Keratinocyte (primary cell): ENCODE data around the gene BEGAIN. TPM values are rescaled to one million over a fixed set of nuclear protein-coding genes. Genes with fewer than 3 reads are reported as not detected.

Source experiments
- DNase-seq: peaks from one replicate; pipeline ENCODE4 v3.0.0-alpha.2; 2011; ENCODE audit warnings: low read depth, missing footprints, low spot score
- FAIRE-seq: peaks from 2 replicates; lab custom pipeline; 2011; peaks lifted over from hg19 to GRCh38; lab: Jason Lieb, UNC
- H2AFZ ChIP-seq: 2 replicates; pipeline ENCODE4 v1.6.0; 2012; ENCODE audit warnings: low read length, control low read depth, inconsistent platforms; ENCODE audit not compliant: control insufficient read depth
- H3K27ac ChIP-seq: 2 replicates; pipeline ENCODE4 v1.5.1; 2011; ENCODE audit warnings: low read length; ENCODE audit not compliant: control insufficient read depth, insufficient read depth
- H3K27me3 ChIP-seq: 3 replicates; pipeline ENCODE4 v1.6.0; 2011; ENCODE audit warnings: low read length; ENCODE audit not compliant: control insufficient read depth, insufficient read depth; ENCODE audit errors: extremely low read depth
- H3K36me3 ChIP-seq, 2 experiments: 2 replicates in 1 of 2; 3 replicates in 1 of 2; pipeline ENCODE4 v1.5.1; 2011; ENCODE audit warnings: low read length in 2 of 2, mild to moderate bottlenecking in 1 of 2; ENCODE audit not compliant: control insufficient read depth in 2 of 2, insufficient read depth in 2 of 2; ENCODE audit errors: extremely low read depth in 1 of 2
- H3K4me1 ChIP-seq: 3 replicates; pipeline ENCODE4 v1.5.1; 2011; ENCODE audit warnings: low read length; ENCODE audit not compliant: control insufficient read depth, insufficient read depth; ENCODE audit errors: extremely low read depth
- H3K4me2 ChIP-seq: 3 replicates; pipeline ENCODE4 v1.6.0; 2011; ENCODE audit warnings: low read depth, low read length; ENCODE audit not compliant: control insufficient read depth, insufficient read depth; ENCODE audit errors: extremely low read depth
- H3K4me3 ChIP-seq, 3 experiments: fragments of 200-600 bp in 1 of 3; sonication (generic) in 1 of 3; 2 replicates in 2 of 3; 3 replicates in 1 of 3; pipeline ENCODE4 v1.5.1; 2011 to 2016; ENCODE audit warnings: low read length in 3 of 3, mild to moderate bottlenecking in 3 of 3, control low read depth in 2 of 3, inconsistent platforms in 1 of 3, low read depth in 1 of 3, mixed read lengths in 1 of 3, mixed run types in 1 of 3, moderate library complexity in 1 of 3; ENCODE audit not compliant: control insufficient read depth in 2 of 3, insufficient read depth in 2 of 3; ENCODE audit errors: extremely low read depth in 1 of 3
- H3K79me2 ChIP-seq: 2 replicates; pipeline ENCODE4 v1.6.0; 2012; ENCODE audit warnings: low read length; ENCODE audit not compliant: control insufficient read depth, insufficient read depth
- H3K9ac ChIP-seq: 3 replicates; pipeline ENCODE4 v1.6.0; 2011; ENCODE audit warnings: low read length; ENCODE audit not compliant: control insufficient read depth, insufficient read depth; ENCODE audit errors: extremely low read depth
- H3K9me1 ChIP-seq: 3 replicates; pipeline ENCODE4 v1.6.0; 2011; ENCODE audit warnings: low read length; ENCODE audit not compliant: control insufficient read depth, insufficient read depth; ENCODE audit errors: extremely low read depth
- H3K9me3 ChIP-seq: 2 replicates; pipeline ENCODE4 v1.5.1; 2012; ENCODE audit warnings: low read depth, low read length; ENCODE audit not compliant: control insufficient read depth
- H4K20me1 ChIP-seq: 3 replicates; pipeline ENCODE4 v1.6.0; 2011; ENCODE audit warnings: low read length; ENCODE audit not compliant: control insufficient read depth, insufficient read depth; ENCODE audit errors: extremely low read depth
- CTCF ChIP-seq, 3 experiments: IDR thresholded peaks in 1 of 3; conservative IDR thresholded peaks in 1 of 3; optimal IDR thresholded peaks in 1 of 3; 2 replicates in 2 of 3; 3 replicates in 1 of 3; pipeline versions ENCODE3 to v1.5.1; 2011; ENCODE audit warnings: low read length in 3 of 3, mild to moderate bottlenecking in 3 of 3, moderate library complexity in 2 of 3, control low read depth in 1 of 3, inconsistent platforms in 1 of 3; ENCODE audit not compliant: insufficient read depth in 2 of 3; ENCODE audit errors: extremely low read depth in 1 of 3
- EZH2 ChIP-seq: IDR thresholded peaks from one replicate; pipeline ENCODE4 v1.6.1; 2012; ENCODE audit warnings: inconsistent platforms, mild to moderate bottlenecking, low read length, moderate library complexity
- dilution Hi-C: fragments of 300-500 bp; cut with MboI; formaldehyde crosslinking; loops from one replicate; pipeline ENCODE4 v1.7.0; 2020; ENCODE audit warnings: low sequenced_read_pairs; ENCODE audit not compliant: extremely low pct_ligation_motif_present
- polyA plus RNA-seq, 5 experiments: library from polyadenylated mRNA; depleted of rRNA in 3 of 5; stranded (reverse) in 3 of 5; stranded (forward) in 1 of 5; unstranded in 1 of 5; fragments of >200 nt; gene quantifications; 1 replicate in 1 of 5; 2 replicates in 3 of 5; 3 replicates in 1 of 5; pipeline versions ENCODE4 v1.2.1 to v1.2.3, GENCODE V29; 2011 to 2012; ENCODE audit warnings: missing spikeins in 2 of 5, low read depth in 1 of 5, low replicate concordance in 1 of 5

The BEGAIN gene
- polyA plus RNA-seq, 1 donor (not counting 4 experiments of a cell fraction or from before 2014, with no cell fraction given) = 0.25 TPM

- Histone ChIP-seq H3K4me3 (no peak overlapping the region), H3K9me1 (no peaks in the 10 kb centered on the region), H3K27ac (no peak overlapping the region), H3K4me1 (no peaks in the 10 kb centered on the region), H3K36me3 (no peaks in the 10 kb centered on the region), H4K20me1 (no peaks in the 10 kb centered on the region), H3K9me3 (no peaks in the 10 kb centered on the region), H3K79me2 (no peaks in the 10 kb centered on the region), H2AFZ (no peak overlapping the region), H3K4me2 (no peak overlapping the region), H3K9ac (no peak overlapping the region), H3K27me3 (peaks cover 22% of the 10 kb centered on the region)
- FAIRE-seq (no peak), DNase-seq (no peak)
- dilution Hi-C loops = no loop called here
- TF ChIP-seq EZH2 (no peak), CTCF (optimal IDR thresholded peaks at IDR 0.05 in 1 of 3, IDR thresholded peaks at IDR 0.05 in 1 of 3, conservative IDR thresholded peaks at IDR 0.05 in 1 of 3; ENCODE audit: extremely low read depth in 1 of 3, insufficient read depth in 2 of 3, low read length in 3 of 3) (no peak)
Measured at GRCh38 chr14:100594625-100594951, 7.4 kb upstream of the BEGAIN start.

GRCh38 chr14:100593751-100594624 lies 6.8 kb upstream of the BEGAIN start:
- Histone ChIP-seq H2AFZ (no peak overlapping the region), H3K9me1 (no peaks in the 10 kb centered on the region), H3K36me3 (no peaks in the 10 kb centered on the region), H3K27ac (no peak overlapping the region), H3K9ac (no peak overlapping the region), H3K4me2 (no peak overlapping the region), H3K9me3 (no peaks in the 10 kb centered on the region), H3K79me2 (no peaks in the 10 kb centered on the region), H3K4me3 (no peak overlapping the region), H3K4me1 (no peaks in the 10 kb centered on the region), H3K27me3 (peaks cover 22% of the 10 kb centered on the region), H4K20me1 (no peaks in the 10 kb centered on the region)
- DNase-seq = no peak
- no peak for FAIRE-seq
- dilution Hi-C loops = no loop called here
- TF ChIP-seq CTCF (optimal IDR thresholded peaks at IDR 0.05 in 1 of 3, IDR thresholded peaks at IDR 0.05 in 1 of 3, conservative IDR thresholded peaks at IDR 0.05 in 1 of 3; ENCODE audit: extremely low read depth in 1 of 3, insufficient read depth in 2 of 3, low read length in 3 of 3) = no peak
- no peak for TF ChIP-seq EZH2
